Dendritic cell treated with granulocyte-macrophage colony-stimulating factor and Interleukin-4, amounts not matched to agents 40 ng/mL and 50 ng/mL, for 4 days (primary cell): ENCODE results near the gene KRT78.

Experiments used
- H3K27ac Mint-ChIP-seq: one replicate; pipeline ENCODE4 v1.8.0; 2022; ENCODE audit warnings: mild to moderate bottlenecking, mixed read lengths
- H3K27me3 Mint-ChIP-seq: one replicate; pipeline ENCODE4 v1.8.0; 2022; ENCODE audit warnings: mild to moderate bottlenecking, mixed read lengths
- H3K36me3 Mint-ChIP-seq: one replicate; pipeline ENCODE4 v1.8.0; 2022; ENCODE audit warnings: low read depth, mixed read lengths
- H3K4me1 Mint-ChIP-seq: one replicate; pipeline ENCODE4 v1.8.0; 2022; ENCODE audit warnings: low read depth, mixed read lengths
- H3K4me3 Mint-ChIP-seq: one replicate; pipeline ENCODE4 v1.8.0; 2022; ENCODE audit warnings: mild to moderate bottlenecking, moderate library complexity, mixed read lengths
- H3K9me3 Mint-ChIP-seq: one replicate; pipeline ENCODE4 v1.8.0; 2022; ENCODE audit warnings: mixed read lengths
- intact Hi-C: fragments of 100-400 bp; cut with micrococcal nuclease; formaldehyde crosslinking; loops from one replicate; pipeline ENCODE4 v1.15.0; 2022

Gene KRT78

DNA sequence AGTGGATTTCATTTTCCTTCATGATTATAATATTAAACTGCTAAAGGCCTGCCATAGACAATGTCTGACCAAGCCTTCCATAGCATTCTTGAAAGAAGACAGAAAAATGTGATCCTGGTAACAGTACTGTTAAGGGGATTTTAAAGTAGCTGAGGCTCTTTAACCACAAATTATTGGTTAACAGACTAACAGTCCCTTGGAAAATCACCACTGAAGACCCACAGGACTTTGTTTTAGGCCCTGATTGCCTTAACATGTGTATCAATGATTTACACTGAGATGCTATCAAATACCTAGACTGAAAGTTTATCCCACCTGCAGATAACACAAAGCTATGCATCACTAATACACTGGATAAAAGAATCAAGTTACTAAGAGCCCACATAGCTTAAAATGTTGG is 20.6 kb downstream of the KRT78 start:
- H3K9me3 Mint-ChIP-seq = no peaks in the 10 kb centered on the region
- intact Hi-C loops = no loop called here
- peaks cover 4% of the 10 kb centered on the region for H3K27me3 Mint-ChIP-seq
- H3K27ac Mint-ChIP-seq = no peak overlapping the region
- H3K4me3 Mint-ChIP-seq = no peak overlapping the region
- peaks cover 11% of the 10 kb centered on the region for H3K4me1 Mint-ChIP-seq
- H3K36me3 Mint-ChIP-seq = no peaks in the 10 kb centered on the region

DNA sequence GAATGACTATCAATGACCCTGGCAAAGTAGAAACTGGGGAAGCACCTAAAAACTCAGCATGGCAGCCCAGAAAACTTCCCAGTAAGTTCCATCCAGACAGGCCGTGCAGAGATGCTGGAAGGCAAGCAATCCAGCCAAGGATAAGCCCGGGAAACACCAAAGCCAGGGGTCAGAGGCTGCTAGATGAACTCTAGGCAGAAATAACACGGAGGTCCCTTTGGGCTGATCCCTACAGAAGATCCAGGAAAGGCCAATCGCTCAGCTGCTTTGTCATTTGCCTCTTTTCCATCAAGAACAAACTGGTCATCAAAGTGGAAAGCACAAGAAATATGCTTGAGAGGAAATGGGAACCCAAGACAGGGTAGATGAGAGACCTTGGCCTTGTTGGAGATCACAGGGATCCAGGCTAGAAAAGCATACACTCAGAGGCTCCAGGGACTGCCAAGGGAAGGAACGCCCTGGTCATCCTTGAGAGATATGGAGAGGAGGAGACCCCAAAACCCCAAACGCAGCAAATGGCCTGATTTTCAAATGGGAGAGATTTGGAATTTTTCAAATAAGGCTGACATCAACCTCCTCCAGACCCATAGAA is 21.2 kb downstream of the KRT78 start:
- Mint-ChIP-seq H3K4me3 (no peak overlapping the region), H3K4me1 (peaks cover 11% of the 10 kb centered on the region), H3K36me3 (no peaks in the 10 kb centered on the region), H3K9me3 (no peaks in the 10 kb centered on the region), H3K27ac (no peak overlapping the region), H3K27me3 (peaks cover 8% of the 10 kb centered on the region)
- intact Hi-C loops = no loop called here

DNA sequence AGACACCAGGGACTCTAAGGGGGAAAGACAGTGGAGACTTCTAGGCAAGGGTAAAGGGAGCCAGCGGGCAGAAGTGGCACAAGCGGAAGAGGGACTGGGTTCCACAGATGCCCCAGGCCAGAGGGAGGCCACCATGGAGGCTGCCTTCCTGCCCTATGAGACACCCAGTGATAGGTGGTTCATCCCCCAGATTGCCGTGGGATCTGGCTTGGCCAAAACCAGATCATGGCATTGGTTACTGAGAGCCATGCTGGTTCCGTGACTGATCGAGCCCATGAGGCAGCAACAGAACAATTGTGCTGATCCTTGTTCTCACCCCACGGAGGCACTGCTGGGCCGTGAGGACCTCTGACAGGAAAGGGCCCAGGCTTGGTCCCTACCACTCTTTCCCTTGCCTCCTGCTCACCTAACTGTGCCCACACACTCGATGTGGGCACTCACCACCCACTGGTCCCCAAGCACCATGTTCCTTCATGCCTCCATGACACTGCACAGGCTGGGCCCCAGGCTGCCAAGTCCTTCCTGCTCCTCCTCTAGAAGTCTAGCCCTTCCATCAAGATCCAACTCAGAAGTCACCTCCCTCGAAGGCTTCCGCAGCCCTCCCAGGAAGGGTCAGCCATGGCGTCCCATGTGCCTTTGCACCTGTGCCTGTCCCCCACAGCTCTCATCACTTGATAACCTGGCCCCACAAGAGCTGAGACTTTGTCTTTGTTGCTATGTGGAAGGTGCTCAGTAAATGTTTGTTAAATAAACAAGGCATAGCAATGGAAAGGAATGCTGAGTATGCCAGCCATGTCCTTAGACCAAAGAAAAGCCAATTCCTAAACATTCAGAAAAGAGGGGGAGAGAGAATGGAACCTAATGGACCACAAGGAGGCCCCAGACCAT is 21.9 kb downstream of the KRT78 start:
- intact Hi-C loops = no loop called here
- H3K4me3 Mint-ChIP-seq = no peak overlapping the region

DNA sequence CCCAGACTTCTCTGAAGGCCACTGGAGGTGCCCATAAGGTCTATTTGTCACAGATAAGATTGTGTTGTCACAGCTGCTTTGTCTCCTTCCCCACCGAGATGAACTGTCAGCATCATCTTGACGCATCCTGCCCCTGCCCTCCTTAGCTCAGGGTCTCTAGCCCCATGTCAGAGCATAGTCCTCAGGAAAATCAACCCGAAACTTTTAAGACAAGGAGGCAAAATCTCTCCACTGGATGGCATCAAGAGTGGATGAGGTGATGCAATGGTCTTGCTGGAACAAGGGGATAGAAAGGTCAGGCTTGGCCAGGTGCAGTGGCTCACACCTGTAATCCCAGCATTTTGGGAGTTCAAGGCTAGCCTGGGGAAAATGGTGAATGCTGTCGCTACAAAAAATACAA is 22.8 kb downstream of the KRT78 start:
- Mint-ChIP-seq H3K9me3 (no peaks in the 10 kb centered on the region), H3K36me3 (no peaks in the 10 kb centered on the region), H3K27me3 (peaks cover 10% of the 10 kb centered on the region), H3K4me1 (peaks cover 11% of the 10 kb centered on the region), H3K27ac (no peak overlapping the region), H3K4me3 (no peak overlapping the region)
- intact Hi-C loops = no loop called here

More for the DNA sequence above, 21.9 kb downstream of the KRT78 start:
- peaks cover 11% of the 10 kb centered on the region for H3K4me1 Mint-ChIP-seq
- peaks cover 10% of the 10 kb centered on the region for H3K27me3 Mint-ChIP-seq
- no peak overlapping the region for H3K27ac Mint-ChIP-seq
- H3K36me3 Mint-ChIP-seq = no peaks in the 10 kb centered on the region
- no peaks in the 10 kb centered on the region for H3K9me3 Mint-ChIP-seq

DNA sequence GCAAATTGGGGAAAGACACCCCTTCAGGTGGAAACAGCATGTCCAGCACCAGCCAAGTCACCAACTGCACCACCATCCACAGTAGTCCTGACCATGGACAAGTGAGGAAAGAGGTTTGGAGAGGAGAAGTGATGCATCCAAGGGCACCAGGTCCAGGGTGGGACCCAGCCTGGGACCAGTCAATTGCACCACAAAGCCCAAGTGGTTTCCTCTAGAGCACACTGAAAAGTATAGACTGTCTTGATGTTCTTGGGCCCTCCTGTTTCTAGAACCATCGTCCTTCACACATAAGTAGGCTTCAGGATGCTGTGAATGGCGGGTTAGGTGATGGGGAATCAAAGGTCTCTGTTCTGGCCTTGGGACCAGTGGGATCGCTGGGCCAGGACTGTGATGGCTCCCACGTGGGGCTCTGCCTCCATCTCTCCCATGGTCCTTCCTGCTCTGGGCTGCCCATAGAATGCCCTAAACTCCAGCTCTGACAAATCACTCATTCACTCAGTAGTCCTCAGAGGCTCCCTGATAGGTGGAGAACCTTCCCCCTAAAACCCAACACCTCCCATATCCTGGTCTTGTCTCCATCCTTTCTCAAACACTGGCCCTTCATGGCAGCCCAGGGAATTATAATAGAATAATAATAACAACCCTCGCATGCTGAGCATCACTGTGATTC is 23.9 kb downstream of the KRT78 start:
- intact Hi-C loops = no loop called here
- Mint-ChIP-seq H3K4me1 (peaks cover 11% of the 10 kb centered on the region), H3K9me3 (no peaks in the 10 kb centered on the region), H3K36me3 (no peaks in the 10 kb centered on the region), H3K27ac (no peak overlapping the region), H3K4me3 (no peak overlapping the region), H3K27me3 (peaks cover 10% of the 10 kb centered on the region)

DNA sequence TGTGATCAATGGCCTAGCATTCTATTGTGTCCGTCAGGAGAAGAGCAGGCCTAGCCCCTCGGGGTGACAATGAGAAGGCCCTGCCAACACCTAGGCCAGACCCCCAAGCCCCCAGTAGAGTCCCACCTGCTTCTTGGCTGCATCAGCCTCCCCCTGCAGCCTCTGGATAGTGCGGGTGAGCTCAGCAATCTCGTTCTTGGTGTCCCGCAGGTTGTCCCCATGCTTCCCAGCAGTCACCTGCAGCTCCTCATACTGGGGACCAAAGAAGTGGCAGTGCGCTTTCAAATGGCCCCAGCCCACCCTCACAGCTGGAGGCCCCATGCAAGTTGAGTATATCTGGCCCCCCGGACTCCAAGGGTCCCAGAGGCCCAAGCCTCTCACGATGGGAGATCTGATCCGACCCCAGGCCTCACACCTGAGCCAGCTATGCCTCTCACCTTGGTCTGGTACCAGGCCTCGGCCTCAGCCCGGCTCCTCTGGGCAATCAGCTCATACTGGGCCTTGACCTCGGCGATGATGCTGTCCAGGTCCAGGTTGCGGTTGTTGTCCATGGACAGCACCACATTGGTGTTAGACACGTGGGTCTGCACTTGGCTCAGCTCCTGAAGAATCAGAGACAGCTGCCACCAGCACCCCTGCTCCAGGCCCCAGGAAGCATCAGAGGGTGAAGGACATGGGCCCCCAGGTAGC is 24.9 kb downstream of the KRT78 start:
- peaks cover 10% of the 10 kb centered on the region for H3K27me3 Mint-ChIP-seq
- no peak overlapping the region for H3K4me3 Mint-ChIP-seq
- peaks cover 5% of the 10 kb centered on the region for H3K4me1 Mint-ChIP-seq
- no peak overlapping the region for H3K27ac Mint-ChIP-seq
- H3K36me3 Mint-ChIP-seq = no peaks in the 10 kb centered on the region
- no peaks in the 10 kb centered on the region for H3K9me3 Mint-ChIP-seq
- intact Hi-C loops = no loop called here

DNA sequence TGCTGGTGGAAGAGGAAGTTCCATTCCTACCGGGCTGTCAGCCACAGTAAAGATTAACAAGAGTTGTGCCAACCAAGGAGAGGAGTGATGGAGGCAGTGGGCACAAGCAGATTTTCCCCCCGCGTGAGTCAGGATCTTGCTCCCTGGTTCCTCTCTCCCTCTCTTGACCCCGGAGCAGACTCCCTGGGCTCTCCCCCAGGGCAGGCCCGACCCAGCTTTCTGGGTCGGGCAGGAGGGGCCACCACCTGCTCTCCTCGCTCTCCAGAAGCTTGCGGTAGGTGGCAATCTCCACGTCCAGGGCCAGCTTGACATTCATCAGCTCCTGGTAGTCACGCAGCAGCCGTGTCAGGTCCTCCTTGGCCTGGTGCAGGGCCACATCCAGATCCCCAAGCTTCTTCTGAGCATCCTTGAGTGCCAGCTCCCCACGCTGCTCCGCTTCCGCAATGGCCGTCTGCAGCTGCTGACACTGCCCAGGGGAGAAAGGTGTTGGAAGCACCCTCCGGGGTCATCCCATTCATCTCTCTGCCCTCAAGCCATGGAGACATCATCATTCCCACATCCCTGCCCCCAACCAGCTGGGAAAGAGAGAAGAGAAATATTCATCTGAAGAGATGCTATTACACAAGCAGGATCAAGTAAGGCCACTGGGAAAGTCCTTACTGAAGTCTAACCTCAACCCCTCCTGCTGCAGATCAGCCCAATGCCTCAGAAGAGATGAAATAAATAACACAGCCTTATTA is 25.9 kb downstream of the KRT78 start:
- no peak overlapping the region for H3K27ac Mint-ChIP-seq
- H3K4me3 Mint-ChIP-seq = no peak overlapping the region
- H3K4me1 Mint-ChIP-seq = no peaks in the 10 kb centered on the region
- H3K27me3 Mint-ChIP-seq = peaks cover 13% of the 10 kb centered on the region
- H3K36me3 Mint-ChIP-seq = no peaks in the 10 kb centered on the region
- H3K9me3 Mint-ChIP-seq = no peaks in the 10 kb centered on the region
- intact Hi-C loops = no loop called here

DNA sequence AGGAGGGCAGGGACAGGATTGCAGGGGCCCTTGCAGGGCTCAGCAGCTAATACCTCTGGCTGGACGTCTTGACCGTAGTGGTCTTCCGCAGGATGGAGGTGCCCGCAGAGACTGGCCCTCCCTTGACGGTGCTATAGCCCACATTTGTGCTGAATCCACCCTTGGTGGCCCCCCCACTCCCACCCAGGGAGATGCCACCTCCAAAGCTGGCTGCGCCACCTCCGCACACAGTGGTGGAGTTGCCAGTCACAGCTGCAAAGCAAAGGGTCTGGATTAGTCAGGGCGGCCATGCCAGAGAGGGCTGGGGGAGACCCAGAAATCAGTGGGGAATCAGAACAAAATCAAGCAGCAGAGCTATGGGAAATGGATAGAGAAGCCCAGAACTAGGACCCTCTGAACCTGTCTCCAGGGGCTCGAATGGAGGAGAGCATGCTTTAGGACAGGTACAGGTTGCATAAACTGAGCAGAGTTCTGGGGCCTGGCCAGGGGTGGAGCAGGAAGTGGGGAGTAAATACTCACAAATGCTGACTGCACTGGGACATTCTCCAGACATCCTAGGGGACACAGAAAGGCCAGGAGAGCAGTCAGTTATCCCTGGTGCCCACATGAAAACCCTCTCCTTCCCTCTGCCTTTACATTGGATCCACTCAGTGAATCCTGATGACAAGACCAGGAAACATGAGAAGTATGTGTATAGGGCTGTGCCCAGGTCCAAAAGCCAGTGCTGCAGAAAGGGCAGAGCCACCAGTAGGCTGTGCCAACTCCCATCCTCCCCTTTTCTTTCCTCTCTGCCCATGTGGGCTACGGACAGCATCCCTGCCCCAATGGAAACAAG is 26.8 kb downstream of the KRT78 start:
- peaks cover 13% of the 10 kb centered on the region for H3K27me3 Mint-ChIP-seq
- H3K36me3 Mint-ChIP-seq = no peaks in the 10 kb centered on the region
- H3K27ac Mint-ChIP-seq = no peak overlapping the region
- intact Hi-C loops = no loop called here
- no peaks in the 10 kb centered on the region for H3K4me1 Mint-ChIP-seq
- H3K4me3 Mint-ChIP-seq = no peak overlapping the region
- no peaks in the 10 kb centered on the region for H3K9me3 Mint-ChIP-seq

DNA sequence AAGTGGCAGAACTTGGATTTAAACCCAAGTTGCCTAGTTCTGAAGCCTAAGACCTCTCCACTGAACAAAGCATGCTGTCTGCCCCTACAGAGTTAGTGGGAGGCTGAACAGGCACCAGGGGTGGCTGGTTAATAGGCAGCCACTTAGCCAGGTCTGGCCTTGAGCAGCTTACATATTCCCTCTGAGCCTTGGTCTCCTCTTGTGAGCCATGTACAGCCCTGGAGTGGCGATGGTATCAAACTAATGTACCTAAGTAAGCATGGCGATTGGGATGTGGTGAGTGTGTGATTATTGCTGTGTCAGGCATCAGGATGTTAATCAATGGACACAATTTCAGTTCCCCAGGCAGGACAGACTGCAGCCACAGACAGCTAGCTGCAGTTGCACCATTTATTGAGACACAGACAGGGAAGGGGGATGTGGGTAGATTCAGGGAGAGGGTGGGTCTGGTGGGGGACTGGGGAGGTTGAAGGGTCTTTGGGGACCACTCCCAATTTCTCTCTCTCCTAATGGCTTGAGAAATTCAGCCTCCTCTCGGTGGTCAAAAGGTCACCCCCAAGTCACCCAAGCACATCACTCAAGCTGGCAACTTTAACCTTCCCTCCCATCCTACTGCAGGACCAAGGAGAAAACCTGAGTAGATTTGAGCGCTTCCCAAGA is 27.6 kb downstream of the KRT78 start:
- Mint-ChIP-seq H3K36me3 (no peaks in the 10 kb centered on the region), H3K27me3 (peaks cover 13% of the 10 kb centered on the region), H3K27ac (no peak overlapping the region), H3K4me1 (no peaks in the 10 kb centered on the region), H3K9me3 (no peaks in the 10 kb centered on the region), H3K4me3 (no peak overlapping the region)
- intact Hi-C loops = no loop called here

DNA sequence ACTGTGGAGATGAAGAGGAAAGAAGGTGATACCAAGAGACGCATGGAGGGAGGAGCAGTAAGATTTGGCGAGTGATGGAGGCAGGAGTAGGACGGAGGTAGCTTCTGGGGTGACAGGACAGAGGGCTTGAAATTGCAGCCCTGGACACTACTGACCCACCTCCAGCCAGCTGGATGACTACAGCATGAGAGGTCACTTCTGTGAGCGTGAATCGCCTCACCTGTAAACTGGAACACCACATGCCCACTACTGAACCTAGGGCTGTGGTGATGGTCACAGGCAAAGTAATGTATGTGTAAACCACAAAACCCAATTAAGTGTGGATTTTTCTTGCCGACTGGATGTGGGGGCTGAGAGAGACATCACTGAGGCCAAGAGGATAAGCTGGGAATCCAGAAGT is 28.3 kb downstream of the KRT78 start:
- intact Hi-C loops = no loop called here
- no peak overlapping the region for H3K27ac Mint-ChIP-seq
- no peaks in the 10 kb centered on the region for H3K4me1 Mint-ChIP-seq
- H3K4me3 Mint-ChIP-seq = no peak overlapping the region
- H3K36me3 Mint-ChIP-seq = no peaks in the 10 kb centered on the region
- no peaks in the 10 kb centered on the region for H3K9me3 Mint-ChIP-seq
- H3K27me3 Mint-ChIP-seq = peaks cover 13% of the 10 kb centered on the region

DNA sequence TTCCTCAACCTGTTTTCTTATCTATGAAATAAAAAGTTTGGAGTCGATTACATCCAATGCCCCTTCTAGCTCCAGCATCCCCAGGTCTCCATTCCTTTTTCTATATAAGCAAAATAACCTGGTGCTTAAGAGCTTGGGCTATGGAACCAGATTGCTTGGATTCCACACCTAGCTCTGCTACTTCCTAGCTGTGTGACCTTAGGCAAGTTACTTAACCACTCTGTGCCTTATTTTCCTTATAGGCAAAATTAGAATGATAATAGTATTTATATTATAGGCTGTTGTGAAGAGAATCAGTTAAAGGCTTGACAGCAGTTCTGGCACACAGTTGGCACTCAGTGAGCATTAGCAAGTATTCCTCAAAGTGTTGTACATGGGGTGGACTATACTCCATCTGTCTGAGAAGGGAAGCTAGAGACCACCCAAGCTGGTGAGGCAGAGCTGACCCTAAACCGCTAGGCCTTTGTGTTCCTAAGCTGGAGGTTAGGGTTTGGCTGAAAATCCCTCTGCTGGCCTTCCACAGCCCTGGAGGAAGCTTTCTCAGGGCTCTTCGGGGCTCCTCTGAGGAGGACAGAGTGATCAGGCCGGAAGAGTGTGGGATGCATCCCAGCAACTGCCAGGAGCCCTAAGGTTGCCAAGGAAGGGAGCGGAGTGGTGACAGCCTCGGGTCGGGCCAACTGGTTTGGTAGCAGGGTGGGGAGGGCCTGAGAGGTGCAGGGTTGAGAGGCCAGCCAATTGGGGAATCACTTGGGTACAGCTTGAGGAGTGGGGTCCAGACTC is 28.9 kb downstream of the KRT78 start:
- Mint-ChIP-seq H3K9me3 (no peaks in the 10 kb centered on the region), H3K4me3 (no peak overlapping the region), H3K27ac (no peak overlapping the region)

DNA sequence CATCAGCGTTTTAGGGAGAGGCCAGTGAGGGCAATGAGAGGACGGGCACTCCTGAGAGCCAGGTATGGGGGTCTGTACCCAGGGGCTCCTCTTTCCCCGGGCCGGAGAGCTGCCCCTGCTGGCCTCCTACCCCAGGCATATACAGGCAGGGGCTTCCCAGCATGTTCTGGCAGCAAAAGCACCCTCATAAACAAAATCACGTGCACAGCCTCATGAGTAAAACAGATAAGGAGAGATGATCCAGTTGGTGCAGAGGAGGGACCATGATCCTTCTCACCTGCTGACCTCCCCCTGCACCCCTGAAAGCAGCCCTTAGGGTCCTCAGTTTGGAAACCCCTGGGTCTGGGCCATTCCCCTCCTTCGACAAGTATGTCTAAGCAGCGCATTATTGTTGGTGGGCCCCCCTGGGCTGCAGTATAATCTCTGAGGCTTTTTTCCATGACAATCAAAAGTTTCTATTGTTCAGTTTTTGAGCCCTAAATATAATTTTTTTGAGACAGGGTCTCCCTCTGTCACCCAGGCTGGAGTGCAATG is 29.8 kb downstream of the KRT78 start:
- H3K4me1 Mint-ChIP-seq = no peaks in the 10 kb centered on the region
- H3K9me3 Mint-ChIP-seq = no peaks in the 10 kb centered on the region
- no peak overlapping the region for H3K27ac Mint-ChIP-seq
- no peaks in the 10 kb centered on the region for H3K36me3 Mint-ChIP-seq
- intact Hi-C loops = no loop called here
- no peak overlapping the region for H3K4me3 Mint-ChIP-seq
- H3K27me3 Mint-ChIP-seq = peaks cover 13% of the 10 kb centered on the region

More for the DNA sequence above, 28.9 kb downstream of the KRT78 start:
- Mint-ChIP-seq H3K4me1 (no peaks in the 10 kb centered on the region), H3K36me3 (no peaks in the 10 kb centered on the region), H3K27me3 (peaks cover 13% of the 10 kb centered on the region)
- intact Hi-C loops = no loop called here
